Anterior cingulate cortex (tissue), 58 donors: ENCODE measurements around the gene RAPGEF3.

Experiments used
- DNase-seq, 58 donors: peaks; one replicate each; lab custom pipeline; 2025; lab: John Stamatoyannopoulos, UW

Gene RAPGEF3

DNA sequence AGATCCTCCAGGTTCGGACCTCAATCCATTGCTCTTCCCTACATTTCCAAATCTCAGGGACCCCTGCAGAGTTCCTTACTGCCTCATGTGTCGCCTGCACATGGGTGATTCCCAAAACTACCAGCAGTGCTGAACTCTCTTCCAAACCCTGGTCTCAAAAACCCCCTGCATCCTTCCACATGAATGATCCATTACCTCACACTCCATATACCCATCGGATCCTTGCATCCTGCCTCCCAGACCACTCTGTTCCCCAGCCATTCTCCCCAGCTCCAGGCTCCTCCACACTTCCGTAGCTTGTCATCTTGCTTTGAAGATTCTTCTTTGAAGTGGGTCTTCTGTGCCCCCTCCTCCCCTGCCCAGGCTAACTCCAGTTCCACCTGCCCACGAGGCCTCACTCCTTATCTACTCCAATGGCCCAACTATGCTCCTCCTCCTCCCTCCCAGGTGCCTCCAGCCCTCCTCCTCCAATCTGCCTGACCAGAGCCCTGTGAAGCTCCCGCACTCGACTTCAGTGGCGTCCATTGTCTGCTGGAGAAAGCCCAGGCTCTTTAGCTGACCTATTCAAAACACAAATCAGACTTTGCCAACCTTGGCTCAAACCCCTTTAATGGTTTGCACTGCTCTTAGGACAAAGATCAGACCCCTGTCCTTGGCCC lies 13.8 kb downstream of the RAPGEF3 start:
- no peak for DNase-seq

- DNase-seq, result no peak
These were observed 14.6 kb downstream of the RAPGEF3 start for GRCh38 chr12:47744005-47744651.

DNA sequence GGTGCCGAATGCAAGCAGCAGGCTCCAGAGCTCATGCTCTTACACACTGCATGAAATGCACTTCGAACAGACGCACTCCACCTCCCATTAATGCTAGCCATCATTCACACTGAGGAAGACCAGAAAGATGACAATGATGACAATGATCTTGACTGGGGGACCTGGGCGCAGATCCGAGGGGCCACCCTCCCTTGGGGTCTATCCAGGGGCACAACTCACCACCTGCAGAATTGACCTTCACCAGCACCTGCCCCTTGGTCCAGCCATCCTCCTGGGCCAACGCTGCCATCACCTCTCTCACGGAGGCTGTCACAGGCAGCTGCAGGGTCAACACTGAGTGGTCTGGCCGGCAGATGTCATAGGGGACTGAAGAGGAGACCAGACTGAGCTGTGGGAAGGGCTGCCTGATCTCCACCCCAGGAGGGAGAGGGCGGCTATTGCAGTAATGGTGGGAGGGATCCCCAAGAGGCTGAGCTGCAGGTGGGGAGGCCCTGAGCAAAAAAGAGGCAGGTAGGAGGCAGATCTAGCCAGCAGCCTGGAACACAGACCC lies 15.3 kb downstream of the RAPGEF3 start:
- DNase-seq, result no peak

DNA sequence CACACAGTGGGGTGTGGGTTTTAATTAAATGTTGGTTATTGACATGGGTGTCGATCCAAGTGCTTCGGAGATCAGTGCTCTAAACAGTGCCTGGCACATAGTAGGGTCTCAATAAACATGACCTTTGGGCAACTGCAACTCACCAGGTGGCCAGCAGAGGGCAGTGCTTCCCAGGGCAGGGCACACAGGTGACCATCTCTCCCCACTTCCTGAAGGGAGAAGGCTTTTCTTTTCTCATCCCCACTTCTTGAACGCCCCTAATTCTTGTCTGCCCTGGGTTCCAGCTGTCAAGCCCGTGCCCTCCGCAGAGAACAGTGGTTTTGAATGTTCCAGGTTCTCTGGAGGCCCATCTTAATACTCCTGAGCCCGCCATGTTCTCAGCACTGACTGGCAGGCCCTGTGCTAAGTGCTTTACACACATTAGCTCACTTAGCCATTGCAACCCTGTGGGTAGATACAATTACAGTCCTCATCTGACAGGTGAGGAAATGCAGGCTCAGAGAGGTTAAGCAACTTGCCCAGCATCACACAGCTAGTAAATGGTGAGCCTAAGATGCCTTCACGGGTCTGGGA lies 16.3 kb downstream of the RAPGEF3 start:
- peak in 18 of 58 donors; percentile 6 to 51 (median 20) for DNase-seq

DNA sequence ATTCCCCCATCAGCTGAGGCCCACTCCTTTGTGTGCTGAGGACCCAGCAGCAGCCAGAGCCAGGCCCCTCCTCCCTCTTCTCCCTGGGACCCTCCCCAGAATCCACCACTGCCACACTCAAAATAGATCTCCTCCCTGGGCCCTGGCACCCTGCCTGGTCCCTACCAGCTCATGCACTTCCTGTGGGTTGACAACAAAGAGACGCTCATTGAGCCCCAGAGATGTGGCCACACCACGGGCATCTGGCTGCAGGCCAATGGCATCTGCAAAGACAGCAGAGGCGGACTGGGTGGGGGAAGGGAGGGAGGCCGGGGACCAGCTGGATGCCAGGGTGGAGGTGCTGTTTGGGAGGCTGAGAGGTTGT lies 17.4 kb downstream of the RAPGEF3 start:
- peak; percentile 34 to 100 (median 88) for DNase-seq

- peak in 7 of 58 donors; percentile 24 to 53 (median 33) for DNase-seq
These were observed 17.9 kb downstream of the RAPGEF3 start for GRCh38 chr12:47740606-47741339.

GRCh38 chr12:47739979-47740378 lies 18.7 kb downstream of the RAPGEF3 start:
- no peak for DNase-seq

- no peak for DNase-seq
These were observed 19.4 kb downstream of the RAPGEF3 start for GRCh38 chr12:47739297-47739696.

GRCh38 chr12:47737936-47738594 lies 20.6 kb downstream of the RAPGEF3 start:
- DNase-seq, result no peak

GRCh38 chr12:47736877-47737676 lies 21.6 kb downstream of the RAPGEF3 start:
- peak in 55 of 58 donors; percentile 27 to 95 (median 78) for DNase-seq

DNA sequence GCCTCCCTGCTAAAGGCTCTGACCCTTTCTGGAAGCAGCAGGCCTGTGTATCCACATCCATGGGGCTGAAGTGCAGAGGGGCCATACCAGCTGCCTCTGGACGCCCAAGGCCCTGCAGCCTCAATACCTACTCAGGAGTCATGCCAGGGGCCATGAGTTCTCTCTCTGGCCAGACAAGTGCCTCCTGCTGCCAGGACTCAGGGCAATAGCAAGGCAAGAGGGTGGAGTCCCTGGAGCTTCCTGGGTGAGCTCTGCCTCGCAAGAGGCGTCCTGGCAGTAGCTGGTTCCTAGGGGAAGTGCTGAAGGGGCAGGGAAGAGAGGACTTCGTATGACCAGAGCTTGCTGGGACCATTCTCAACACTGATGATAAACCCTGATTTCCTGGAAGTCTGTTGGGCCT lies 22.5 kb downstream of the RAPGEF3 start:
- no peak for DNase-seq

DNA sequence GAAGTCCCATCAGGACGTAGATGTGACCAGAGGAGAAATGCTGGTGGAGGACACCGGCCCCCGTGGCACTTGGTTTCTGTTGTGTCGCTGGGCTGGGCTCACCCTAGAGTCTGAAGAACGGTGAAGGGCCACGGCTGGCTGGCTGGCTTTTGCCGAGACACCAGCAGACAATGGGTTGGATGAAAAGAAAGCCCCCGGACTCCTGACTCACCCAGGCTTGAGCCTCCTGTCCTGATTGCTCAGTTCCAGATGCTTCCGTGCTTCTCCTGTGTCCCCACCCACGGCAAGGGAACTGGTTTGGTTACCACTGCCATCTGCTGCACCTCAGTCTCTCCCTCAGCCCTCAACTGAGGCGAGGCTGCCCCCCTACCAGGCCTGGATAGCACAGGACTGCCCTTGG lies 23.0 kb downstream of the RAPGEF3 start:
- DNase-seq, result no peak

DNA sequence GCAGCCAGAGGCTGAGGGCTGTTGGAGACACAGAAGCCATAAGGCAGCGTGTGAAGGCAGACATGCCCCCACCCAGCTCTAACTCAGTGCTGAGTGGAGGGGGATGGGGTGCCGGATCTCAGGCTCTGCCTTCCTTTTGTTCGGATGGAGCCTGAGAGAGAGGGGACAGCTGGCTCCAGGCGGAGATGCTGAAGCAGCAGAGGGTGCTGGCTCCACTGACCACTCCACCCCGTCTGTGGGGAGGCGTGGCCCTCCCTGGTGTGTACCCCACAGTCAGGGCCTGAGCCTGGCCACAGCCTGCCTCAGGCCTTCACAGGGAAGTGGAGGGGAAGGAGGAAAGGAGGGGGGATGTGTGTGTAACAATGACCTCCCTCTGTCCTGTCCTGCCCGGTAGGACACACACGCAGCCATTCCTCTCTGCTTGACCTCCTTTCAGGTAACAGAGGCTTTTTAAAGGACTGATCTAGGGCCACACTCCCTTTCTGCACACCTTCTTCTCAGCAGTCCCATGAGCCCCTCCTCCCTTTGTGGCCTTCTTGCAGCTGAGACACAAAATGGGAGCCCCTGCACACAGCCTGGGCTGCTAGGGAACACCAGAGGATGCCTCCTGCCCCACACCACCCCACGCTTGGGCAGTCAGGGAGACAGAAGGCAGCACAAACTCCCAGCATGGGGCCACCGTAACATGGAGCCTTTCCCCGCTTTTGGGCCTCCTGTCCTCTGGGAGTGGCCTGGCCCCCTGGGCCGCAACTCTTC lies 23.8 kb downstream of the RAPGEF3 start:
- peak in 38 of 58 donors; percentile 12 to 78 (median 38) for DNase-seq

DNA sequence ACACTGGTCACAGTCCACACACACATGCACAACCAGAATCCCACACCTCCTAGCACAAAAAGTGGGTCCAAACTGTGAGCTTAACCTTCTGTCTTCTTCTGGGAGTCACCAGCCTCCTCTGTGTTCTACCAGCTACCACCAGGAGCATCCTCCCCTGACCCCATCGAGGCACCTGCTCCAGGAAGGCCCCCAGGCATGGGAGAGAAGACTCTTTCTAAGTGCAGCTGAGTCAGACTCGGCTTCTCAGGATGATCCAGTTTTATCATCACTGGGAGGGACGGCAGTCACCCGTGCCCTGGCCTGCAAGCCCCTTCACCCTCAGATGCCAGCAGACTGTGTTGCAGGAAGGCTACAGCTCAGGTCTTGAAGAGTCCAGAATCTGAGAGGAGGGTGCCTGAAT lies 25.5 kb downstream of the RAPGEF3 start:
- DNase-seq, result no peak

DNA sequence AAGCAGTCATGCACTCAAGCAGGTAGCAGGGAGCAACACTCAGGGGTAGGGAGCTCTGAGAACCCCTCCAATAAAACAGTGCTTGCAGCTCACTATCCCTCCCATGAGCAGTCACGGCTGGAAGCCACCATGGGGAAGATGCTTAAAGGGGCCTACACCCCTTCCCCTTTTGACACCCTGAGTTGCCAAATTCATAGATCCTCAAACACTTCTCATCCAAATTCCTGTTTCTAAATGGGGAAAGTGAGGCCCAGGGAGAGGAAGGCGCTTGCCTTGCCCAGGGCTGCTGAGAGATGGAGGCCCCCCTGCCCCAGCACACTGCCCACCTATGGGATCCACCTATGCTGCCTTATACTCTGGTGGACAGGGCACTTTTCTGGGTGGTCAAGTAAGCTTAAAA lies 26.2 kb downstream of the RAPGEF3 start:
- no peak for DNase-seq

- peak in 1 of 58 donors; percentile 3 for DNase-seq
These were observed 27.0 kb downstream of the RAPGEF3 start for GRCh38 chr12:47731723-47732122.

GRCh38 chr12:47730341-47730744 lies 28.3 kb downstream of the RAPGEF3 start:
- DNase-seq, result no peak

DNA sequence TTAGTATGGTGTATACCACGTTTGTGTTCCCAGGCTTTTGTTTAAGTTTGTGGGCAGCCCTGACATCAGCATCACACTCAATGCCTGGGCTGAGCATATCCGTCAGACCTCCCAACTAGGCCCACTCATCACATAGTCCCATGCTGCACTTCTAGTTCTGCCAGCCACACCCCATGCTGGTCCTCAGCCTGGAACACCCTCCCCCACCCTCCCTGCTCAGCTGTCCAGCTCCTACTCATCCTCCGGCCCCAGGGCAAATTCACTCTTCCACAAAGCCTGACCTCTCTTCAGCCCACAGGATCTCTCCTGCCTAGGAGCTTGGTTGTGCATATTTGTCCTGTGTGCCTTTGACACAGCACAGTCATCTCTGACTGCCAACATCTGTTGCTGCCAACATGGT lies 29.4 kb downstream of the RAPGEF3 start:
- no peak for DNase-seq

DNA sequence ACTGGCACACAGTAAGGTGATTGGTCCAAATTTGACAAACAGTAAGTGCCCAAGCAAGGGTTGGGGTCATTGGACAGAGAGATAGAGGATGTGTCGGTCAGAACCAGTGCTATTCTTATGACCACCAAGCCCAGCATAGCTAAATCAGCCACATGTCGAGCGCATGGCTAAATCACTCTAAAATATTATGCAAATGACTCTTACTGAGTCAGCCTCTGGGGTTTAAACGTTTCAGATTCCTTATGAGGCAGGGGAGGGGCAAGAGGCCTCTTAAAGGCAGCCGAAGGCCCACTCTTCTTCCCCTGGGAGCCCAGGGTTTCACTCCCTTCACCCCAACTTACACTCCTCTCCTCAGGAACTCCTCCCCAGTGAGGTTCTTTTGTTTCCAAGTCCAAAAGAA lies 32.8 kb downstream of the RAPGEF3 start:
- DNase-seq, result no peak
